ENCODE data around the gene FOXL3. TPM values are rescaled to one million over a fixed set of nuclear protein-coding genes. Genes with fewer than 3 reads are reported as not detected.

The FOXL3 gene
- polyA plus RNA-seq, 3 donors, result not detected

DNA sequence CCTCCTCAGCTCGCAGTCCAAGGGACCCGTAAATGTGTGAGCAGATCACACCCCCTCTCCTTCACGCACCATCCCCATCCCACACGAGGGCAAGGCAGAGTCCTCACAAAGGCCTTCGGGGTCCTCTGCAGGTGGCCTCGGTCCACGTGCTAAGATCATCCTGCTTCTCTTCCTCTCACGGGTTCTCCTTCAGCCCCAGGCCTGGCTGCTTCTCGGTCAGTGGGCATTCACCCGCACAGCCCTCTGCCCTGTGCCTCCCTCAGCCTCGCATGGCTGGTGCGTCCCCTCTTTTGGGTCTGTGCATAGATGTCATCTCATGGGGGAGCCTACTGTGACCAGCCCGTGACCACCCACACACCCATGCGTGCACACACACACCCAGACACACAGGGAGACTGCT is 17.3 kb upstream of the FOXL3 start:
- H3K36me3 ChIP-seq (replicated peaks in 1 of 2; ENCODE audit: control insufficient read depth in 1 of 2, insufficient read depth in 2 of 2, low read length in 2 of 2), result no peaks in the 10 kb centered on the region
- H3K36me3 Mint-ChIP-seq, result no peaks in the 10 kb centered on the region
- no peak for DNase-seq
- no peaks in the 10 kb centered on the region for H3K79me2 ChIP-seq (ENCODE audit: insufficient read depth, low read length)
- H3K4me1 ChIP-seq (ENCODE audit: control insufficient read depth in 1 of 2, insufficient read depth in 2 of 2, low read length in 2 of 2), result no peaks in the 10 kb centered on the region
- peaks cover 4 to 11% (median 6%) of the 10 kb centered on the region in 3 donors for H3K27me3 Mint-ChIP-seq (ENCODE audit: low read depth in 3 of 3)
- H3K4me1 Mint-ChIP-seq, result peaks cover 2% of the 10 kb centered on the region
- 82% methylated on average over 14 of the region's 14 CpGs for WGBS (ENCODE audit: insufficient coverage)
- H3K4me3 Mint-ChIP-seq, result no peak overlapping the region
- H3K27ac Mint-ChIP-seq, result no peak overlapping the region
- H2AFZ ChIP-seq (ENCODE audit: insufficient read depth, low read depth, low read length, poor library complexity, severe bottlenecking), result no peak overlapping the region
- no peak overlapping the region for H3K27ac ChIP-seq (ENCODE audit: low read depth in 1 of 2, low read length in 2 of 2)
- H3K9me3 ChIP-seq (replicated peaks in 1 of 2; ENCODE audit: control insufficient read depth in 1 of 2, insufficient read depth in 1 of 2, low read length in 2 of 2), result peaks cover 50 to 54% of the 10 kb centered on the region in 2 donors
- H3K9ac ChIP-seq (ENCODE audit: insufficient read depth, low read length, poor library complexity, severe bottlenecking), result no peak overlapping the region
- H3K4me3 ChIP-seq (replicated peaks in 1 of 3; ENCODE audit: low read depth in 2 of 3, low read length in 3 of 3), result no peak overlapping the region
- intact Hi-C loops (cut with micrococcal nuclease), result no loop called here
- TF ChIP-seq, protein P1, sequence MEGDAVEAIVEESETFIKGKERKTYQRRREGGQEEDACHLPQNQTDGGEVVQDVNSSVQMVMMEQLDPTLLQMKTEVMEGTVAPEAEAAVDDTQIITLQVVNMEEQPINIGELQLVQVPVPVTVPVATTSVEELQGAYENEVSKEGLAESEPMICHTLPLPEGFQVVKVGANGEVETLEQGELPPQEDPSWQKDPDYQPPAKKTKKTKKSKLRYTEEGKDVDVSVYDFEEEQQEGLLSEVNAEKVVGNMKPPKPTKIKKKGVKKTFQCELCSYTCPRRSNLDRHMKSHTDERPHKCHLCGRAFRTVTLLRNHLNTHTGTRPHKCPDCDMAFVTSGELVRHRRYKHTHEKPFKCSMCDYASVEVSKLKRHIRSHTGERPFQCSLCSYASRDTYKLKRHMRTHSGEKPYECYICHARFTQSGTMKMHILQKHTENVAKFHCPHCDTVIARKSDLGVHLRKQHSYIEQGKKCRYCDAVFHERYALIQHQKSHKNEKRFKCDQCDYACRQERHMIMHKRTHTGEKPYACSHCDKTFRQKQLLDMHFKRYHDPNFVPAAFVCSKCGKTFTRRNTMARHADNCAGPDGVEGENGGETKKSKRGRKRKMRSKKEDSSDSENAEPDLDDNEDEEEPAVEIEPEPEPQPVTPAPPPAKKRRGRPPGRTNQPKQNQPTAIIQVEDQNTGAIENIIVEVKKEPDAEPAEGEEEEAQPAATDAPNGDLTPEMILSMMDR (IDR thresholded peaks at IDR 0.05), result no peak
- no peaks in the 10 kb centered on the region for H3K27me3 ChIP-seq (ENCODE audit: control insufficient read depth in 2 of 2, insufficient read depth in 2 of 2, low read length in 2 of 2)
- peaks cover 38 to 68% (median 47%) of the 10 kb centered on the region in 7 donors for H3K9me3 Mint-ChIP-seq
- H4K20me1 ChIP-seq (ENCODE audit: insufficient read depth, low read length), result no peaks in the 10 kb centered on the region
- no peak overlapping the region for H3K4me2 ChIP-seq (replicated peaks; ENCODE audit: extremely low read depth, low read length, poor library complexity, severe bottlenecking)

DNA sequence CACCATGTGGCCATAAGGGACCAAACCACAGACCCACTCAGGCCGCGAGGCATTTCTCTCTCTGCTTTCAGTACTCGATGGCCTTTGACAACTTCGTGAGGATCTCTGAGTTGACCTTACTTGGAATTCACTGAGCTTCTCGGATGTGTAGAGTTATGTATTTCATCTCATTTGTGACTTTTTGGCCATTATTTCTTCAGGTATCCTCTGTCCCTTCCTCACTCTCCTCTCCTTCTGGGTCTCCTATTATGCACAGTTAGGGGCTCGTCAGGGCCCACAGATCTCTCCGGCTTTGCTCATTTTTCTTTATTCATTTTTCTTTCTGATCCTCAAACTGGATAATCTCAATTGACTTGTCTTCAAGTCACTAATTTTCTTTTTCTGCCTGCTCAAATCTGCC is 16.6 kb upstream of the FOXL3 start:
- H3K4me1 Mint-ChIP-seq, result peaks cover 2% of the 10 kb centered on the region
- intact Hi-C loops (cut with micrococcal nuclease), result no loop called here
- no peak for DNase-seq

More for the DNA sequence above, 16.6 kb upstream of the FOXL3 start:
- H3K27me3 Mint-ChIP-seq (ENCODE audit: low read depth in 3 of 3), result peaks cover 4 to 16% (median 5%) of the 10 kb centered on the region in 3 donors
- Histone ChIP-seq H3K9ac (ENCODE audit: insufficient read depth, low read length, poor library complexity, severe bottlenecking) (no peak overlapping the region), H2AFZ (ENCODE audit: insufficient read depth, low read depth, low read length, poor library complexity, severe bottlenecking) (no peak overlapping the region), H3K79me2 (ENCODE audit: insufficient read depth, low read length) (no peaks in the 10 kb centered on the region), H3K4me1 (ENCODE audit: control insufficient read depth in 1 of 2, insufficient read depth in 2 of 2, low read length in 2 of 2) (no peaks in the 10 kb centered on the region), H3K4me2 (replicated peaks; ENCODE audit: extremely low read depth, low read length, poor library complexity, severe bottlenecking) (no peak overlapping the region), H3K4me3 (replicated peaks in 1 of 3; ENCODE audit: low read depth in 2 of 3, low read length in 3 of 3) (no peak overlapping the region), H3K9me3 (replicated peaks in 1 of 2; ENCODE audit: control insufficient read depth in 1 of 2, insufficient read depth in 1 of 2, low read length in 2 of 2) (peaks cover 50 to 54% of the 10 kb centered on the region in 2 donors), H3K36me3 (replicated peaks in 1 of 2; ENCODE audit: control insufficient read depth in 1 of 2, insufficient read depth in 2 of 2, low read length in 2 of 2) (no peaks in the 10 kb centered on the region), H4K20me1 (ENCODE audit: insufficient read depth, low read length) (no peaks in the 10 kb centered on the region), H3K27me3 (ENCODE audit: control insufficient read depth in 2 of 2, insufficient read depth in 2 of 2, low read length in 2 of 2) (peaks cover 0 to 2% of the 10 kb centered on the region in 2 donors), H3K27ac (ENCODE audit: low read depth in 1 of 2, low read length in 2 of 2) (no peak overlapping the region)
- no peaks in the 10 kb centered on the region for H3K36me3 Mint-ChIP-seq
- 100% methylated on average over 2 of the region's 7 CpGs for WGBS (ENCODE audit: insufficient coverage)
- TF ChIP-seq, protein P1 (IDR thresholded peaks at IDR 0.05), result no peak
- no peak overlapping the region for H3K27ac Mint-ChIP-seq
- peaks cover 38 to 68% (median 47%) of the 10 kb centered on the region in 7 donors for H3K9me3 Mint-ChIP-seq
- no peak overlapping the region for H3K4me3 Mint-ChIP-seq
